Measurements from ENCODE around the gene RASSF4.

GRCh38 chr10:44971935-44972757 is 12.5 kb downstream of the RASSF4 start:
- no peak for TF ChIP-seq CTCF (IDR thresholded peaks at IDR 0.05)
- TF ChIP-seq POLR2A (IDR thresholded peaks at IDR 0.05) = no peak
- TF ChIP-seq POLR2AphosphoS5 (IDR thresholded peaks at IDR 0.05) = peak in 2 of 3 donors; percentile 7 to 70

Data from breast epithelium (tissue), 3 donors.